KG1 (cell line): ENCODE data around the gene MDH1.
"Not testable (repeated sequence)": the region's sequence is repeated elsewhere in the genome, so short reads cannot be mapped to it uniquely, and the experiment has no call there.

Experiments
- DNase-seq: peaks from one replicate; lab custom pipeline; 2025; lab: John Stamatoyannopoulos, UW

The MDH1 gene

DNA sequence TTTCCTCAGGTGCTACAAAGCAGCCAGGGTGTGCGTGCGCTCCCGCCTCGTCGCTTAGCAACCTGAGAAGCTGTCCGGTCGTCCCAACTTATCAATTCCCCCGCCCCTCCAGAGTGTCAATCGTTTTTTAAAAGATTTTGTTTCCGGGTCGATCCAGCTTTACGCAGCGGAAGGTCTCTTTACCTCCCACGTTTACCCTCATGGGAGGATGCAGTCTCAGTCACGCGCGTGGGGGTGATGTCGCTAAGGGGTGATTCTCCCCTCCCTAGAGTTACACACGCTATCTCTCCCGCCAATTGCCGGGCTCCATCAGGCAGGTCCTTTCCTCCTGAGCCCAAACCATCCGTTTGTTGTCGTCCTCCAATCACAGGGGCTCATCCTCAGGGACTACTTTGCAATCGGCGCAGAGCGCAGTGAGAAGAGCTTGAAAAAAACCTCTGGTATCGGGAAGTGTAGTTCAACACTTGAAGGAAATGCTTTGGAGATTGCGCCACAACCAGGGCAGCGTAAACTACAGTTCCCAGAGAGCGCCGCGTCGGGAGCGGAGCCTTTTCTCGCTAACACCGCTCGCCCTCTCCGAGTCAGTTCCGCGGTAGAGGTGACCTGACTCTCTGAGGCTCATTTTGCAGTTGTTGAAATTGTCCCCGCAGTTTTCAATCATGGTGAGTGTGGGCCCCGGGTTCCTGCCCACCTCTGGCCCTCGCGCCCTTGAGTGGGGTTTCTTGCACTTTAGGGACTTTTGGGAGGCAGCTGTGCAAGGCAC lies at the start of gene MDH1, which contains the start of gene WDPCP:
TSS of gene MDH1 (plus strand) at position 579 of the 763 bp plus-strand sequence. CDS start at position 660, 81 bp downstream.
TSS of gene WDPCP (minus strand) at position 93 of the 763 bp plus-strand sequence. CDS start 206 bp downstream, outside the sequence.
- DNase-seq, result peak; percentile 98

GRCh38 chr2:63539416-63540162 lies 49.2 kb upstream of the MDH1 start:
- DNase-seq, result no peak

GRCh38 chr2:63544017-63544627 lies 44.6 kb upstream of the MDH1 start:
- DNase-seq, result peak; percentile 9

GRCh38 chr2:63545023-63545422 lies 43.7 kb upstream of the MDH1 start:
- no peak for DNase-seq

- DNase-seq, result no peak
Observed at GRCh38 chr2:63553049-63553448, 35.7 kb upstream of the MDH1 start.

- no peak for DNase-seq
Observed at GRCh38 chr2:63555299-63555698, 33.5 kb upstream of the MDH1 start.

DNA sequence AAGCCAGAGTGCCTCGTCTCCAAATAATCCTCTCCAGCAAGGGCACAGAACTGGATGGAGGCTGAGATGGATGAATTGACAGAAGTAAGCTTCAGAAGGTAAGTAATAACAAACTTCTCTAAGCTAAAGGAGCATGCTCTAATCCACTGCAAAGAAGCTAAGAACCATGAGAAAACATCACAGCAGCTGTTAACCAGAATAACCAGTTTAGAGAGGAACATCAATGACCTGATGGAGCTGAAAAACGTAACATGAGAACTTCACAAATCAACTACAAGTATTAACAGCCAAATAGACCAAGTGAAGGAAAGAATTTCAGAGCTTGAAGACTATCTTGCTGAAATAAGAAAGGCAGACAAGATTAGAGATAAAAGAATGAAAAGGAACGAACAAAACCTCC lies 32.8 kb upstream of the MDH1 start:
- no peak for DNase-seq

- DNase-seq, result not testable (repeated sequence)
Observed at GRCh38 chr2:63557819-63558218, 30.9 kb upstream of the MDH1 start.

DNA sequence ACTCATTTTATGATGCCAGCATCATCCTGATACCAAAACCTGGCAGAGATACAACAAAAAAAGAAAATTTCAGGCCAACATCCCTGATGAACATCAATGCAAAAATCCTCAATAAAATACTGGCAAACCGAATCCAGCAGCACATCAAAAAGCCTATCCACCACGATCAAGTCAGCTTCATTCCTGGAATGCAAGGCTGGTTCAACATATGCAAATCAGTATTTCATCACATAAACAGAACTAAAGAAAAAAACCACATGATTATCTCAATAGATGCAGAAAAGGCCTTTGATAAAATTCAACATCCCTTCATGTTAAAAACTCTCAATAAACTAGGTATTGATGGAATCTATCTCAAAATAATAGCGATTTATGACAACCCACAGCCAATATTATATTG lies 29.8 kb upstream of the MDH1 start:
- DNase-seq, result not testable (repeated sequence)

DNA sequence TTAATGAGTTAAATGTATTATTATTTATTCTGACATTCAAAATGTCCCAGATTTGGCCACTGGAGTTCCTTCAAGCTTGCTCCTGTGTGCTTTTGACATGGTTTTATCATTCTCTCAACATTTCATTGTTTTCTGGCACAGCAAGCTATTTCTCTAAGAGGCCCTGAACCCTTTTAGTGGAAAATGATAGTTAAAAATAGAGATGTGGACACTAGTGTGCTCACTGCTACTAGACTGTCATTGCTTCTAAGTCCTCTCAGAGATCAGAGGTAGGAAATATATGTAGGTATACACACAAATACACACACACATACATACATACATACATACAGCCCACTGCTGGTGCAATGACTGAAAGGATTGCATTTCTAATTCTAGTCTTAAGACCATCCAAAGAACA lies 26.0 kb upstream of the MDH1 start:
- no peak for DNase-seq

DNA sequence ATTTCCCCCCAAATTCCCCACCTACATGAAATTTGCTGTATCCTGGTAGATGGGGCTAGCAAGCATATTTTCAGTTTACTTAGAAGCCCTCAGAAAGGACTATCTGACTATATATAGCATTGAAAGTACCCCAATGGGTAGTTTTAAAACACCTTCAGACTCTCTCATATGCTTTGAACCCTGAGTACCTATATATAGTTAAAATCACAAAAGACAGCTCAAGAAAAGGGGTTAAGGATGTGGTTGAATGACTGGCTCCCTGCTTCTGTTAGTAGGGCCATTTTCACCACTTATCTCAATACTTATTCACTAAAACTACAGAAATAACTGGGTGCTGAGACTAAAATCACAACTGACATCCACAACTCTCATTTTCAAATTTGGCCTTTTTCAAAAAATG lies 19.0 kb upstream of the MDH1 start:
- DNase-seq, result no peak

- no peak for DNase-seq
Observed at GRCh38 chr2:63571291-63571690, 17.5 kb upstream of the MDH1 start.

DNA sequence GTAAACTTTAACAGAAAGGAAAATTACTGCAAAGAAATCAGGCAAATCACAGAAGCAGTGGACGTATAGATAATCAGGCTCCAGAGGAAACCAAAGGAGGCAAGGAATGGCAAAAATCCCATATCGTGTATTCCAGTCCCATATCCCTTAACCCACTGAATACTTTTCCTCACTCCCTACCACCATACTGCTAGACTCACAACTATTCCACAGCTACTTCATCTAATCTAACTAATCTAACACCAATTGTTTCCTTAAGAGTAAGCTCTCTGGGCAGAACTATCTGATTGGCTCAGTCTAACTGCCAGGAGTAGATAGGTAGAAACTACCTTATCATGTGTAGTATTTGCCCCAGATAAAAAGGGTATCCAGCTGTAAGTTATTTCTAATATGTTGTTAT lies 16.8 kb upstream of the MDH1 start:
- no peak for DNase-seq

DNA sequence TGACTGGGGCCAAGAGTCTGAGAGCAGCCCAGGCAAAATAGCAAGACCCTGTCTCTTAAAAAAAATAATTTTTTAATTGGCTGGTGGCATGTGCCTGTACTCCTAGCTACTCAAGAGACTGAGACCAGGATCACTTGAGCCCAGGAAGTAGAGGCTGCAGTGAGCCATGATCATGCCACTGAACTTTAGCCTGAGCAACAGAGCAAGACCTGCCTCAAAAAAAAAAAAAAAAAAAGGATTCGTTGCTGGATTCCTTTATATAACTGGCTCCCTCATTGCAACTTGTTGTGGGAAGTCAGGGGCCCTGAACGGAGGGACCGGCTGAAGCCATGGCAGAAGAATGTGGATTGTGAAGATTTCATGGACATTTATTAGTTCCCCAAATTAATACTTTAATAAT lies 15.7 kb upstream of the MDH1 start:
- DNase-seq, result not testable (repeated sequence)

- not testable (repeated sequence) for DNase-seq
Observed at GRCh38 chr2:63573726-63574345, 14.9 kb upstream of the MDH1 start.

- no peak for DNase-seq
Observed at GRCh38 chr2:63576546-63576945, 12.2 kb upstream of the MDH1 start.

DNA sequence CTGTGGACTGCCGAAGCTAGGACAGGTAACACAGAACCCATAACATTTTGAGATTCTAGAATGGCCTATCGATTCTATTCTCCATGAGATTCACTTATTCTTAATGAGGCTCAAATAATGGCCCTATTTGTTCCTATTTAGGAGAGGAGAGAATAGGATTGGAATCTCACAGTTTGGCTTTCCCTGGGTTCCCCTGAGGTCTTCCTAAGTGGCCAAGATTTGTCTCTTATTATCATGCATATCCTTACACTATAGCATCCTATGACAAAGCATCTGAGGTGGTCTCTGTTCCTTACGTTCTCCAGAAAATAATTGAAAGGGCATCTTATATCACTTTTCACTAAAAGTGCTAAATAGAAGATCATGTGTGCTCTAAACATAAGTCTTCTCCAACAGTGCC lies 10.0 kb upstream of the MDH1 start:
- DNase-seq, result no peak

- no peak for DNase-seq
Observed at GRCh38 chr2:63580651-63581297, 8.0 kb upstream of the MDH1 start.

DNA sequence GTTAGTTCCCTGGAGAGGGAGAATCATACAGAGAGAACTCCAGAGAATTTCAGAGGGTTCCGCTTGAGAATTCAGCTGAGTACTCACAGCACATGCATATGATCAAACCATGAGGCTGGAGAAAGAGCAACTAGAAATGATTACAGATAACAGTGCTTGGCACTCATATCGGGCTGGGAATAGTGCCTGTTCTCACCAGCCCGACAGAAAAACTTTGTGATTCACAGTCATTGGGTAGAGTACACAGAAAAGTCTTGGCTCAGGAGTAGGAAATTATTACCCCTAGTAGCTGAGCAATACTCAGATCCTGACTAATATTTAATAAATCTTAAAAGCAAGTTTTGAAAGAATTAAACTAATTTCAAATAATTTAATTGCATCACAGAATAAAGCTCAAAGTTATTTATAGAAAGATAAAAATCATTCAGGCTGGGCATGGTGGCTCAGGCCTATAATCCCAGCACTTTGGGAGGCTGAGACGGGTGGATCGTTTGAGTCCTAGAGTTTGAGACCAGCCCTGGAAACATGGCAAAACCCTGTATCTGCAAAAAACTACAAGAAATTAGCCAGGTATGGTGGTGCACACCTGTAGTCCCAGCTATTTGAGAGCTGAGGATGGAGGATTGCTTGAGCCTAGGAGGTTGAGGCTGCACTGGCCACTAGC lies 7.3 kb upstream of the MDH1 start:
- no peak for DNase-seq

GRCh38 chr2:63582873-63583272 lies 5.9 kb upstream of the MDH1 start:
- no peak for DNase-seq

DNA sequence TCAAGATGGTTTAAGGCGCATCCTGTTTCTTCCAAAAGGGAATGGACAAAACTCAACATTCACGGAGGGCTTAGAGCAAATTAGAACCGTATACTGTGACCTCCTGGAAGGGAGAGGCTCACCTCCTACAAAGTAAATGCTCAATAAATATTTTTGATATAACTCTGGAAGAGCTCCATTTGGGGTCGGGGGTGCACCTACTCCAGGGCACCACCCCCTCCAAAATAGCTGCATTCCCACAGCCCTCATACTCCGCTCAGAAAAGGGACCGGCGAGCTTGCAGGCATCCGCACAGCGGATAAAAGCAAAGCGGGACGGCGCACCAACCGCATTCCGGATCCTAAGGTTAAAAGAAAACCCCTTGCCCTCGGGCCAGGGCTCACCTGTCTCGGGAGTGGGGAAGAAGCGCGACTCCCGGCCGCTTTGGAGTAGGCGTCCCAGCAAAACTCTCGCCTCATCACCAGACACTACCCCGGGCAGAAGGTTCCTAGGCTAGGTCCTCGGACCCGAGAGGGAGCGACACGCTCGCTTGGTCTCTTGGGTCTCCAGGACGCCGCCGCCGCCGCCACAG lies 864 bp upstream of the MDH1 start:
- no peak for DNase-seq
